Measurements from ENCODE around the gene METTL23. TPM values are rescaled to one million over a fixed set of nuclear protein-coding genes. Genes with fewer than 3 reads are reported as not detected.

METTL23 gene
- total RNA-seq, 1 donor, result 25.7 TPM

DNA sequence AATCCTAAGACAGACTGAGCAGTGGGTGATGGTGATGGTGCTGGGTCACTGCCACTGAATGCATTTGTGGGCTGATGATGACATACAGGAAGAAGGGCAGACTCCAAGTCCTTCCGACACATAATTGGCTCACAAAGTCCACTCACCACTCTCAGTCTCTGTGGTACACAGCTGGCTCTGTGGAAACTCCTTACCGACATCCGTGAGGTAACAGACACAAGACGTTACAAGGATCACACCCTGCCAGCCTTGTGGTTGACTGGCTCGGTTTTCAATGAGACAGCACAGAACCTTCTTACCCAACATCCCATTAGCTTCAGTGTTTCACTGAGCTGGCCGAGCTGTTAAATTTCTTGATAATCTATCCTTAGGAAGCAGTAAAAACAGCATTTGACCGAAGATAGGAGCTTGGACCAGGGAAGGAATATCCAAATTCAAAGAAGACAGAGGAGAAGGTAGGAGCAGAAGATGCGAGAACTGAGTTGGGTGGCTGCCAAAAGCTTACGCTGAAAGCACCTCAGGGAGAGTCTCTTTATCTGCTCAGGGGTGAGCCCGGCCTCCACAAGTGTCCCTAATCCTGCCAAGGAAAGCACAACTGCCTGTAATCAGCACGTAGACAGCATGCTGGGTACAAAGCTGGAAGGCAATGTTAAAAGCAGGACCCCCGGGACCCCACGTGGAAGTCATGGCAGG is 10.3 kb upstream of the METTL23 start:
- Histone ChIP-seq H3K4me3 (ENCODE audit: insufficient read depth, low read length) (peak overlapping the region; percentile 51), H3K4me1 (ENCODE audit: insufficient read depth, low read length) (peaks cover 35% of the 10 kb centered on the region), H3K27me3 (ENCODE audit: insufficient read depth, low read length) (no peaks in the 10 kb centered on the region), H4K20me1 (ENCODE audit: insufficient read depth, low read length) (peaks cover 15% of the 10 kb centered on the region), H3K36me3 (ENCODE audit: insufficient read depth, low read length) (peaks cover 69% of the 10 kb centered on the region), H3K9me3 (ENCODE audit: low read depth, low read length) (no peaks in the 10 kb centered on the region), H3K27ac (ENCODE audit: low read depth, low read length) (peak overlapping the region; percentile 100), H3K79me2 (ENCODE audit: insufficient read depth, low read length) (peaks cover 48% of the 10 kb centered on the region), H2AFZ (ENCODE audit: low read length) (no peak overlapping the region), H3K4me2 (ENCODE audit: insufficient read depth, low read length) (peak overlapping the region; percentile 76)
- peak; percentile 96 for DNase-seq (ENCODE audit: insufficient read length, low spot score, missing footprints)
- TF ChIP-seq, protein P1, sequence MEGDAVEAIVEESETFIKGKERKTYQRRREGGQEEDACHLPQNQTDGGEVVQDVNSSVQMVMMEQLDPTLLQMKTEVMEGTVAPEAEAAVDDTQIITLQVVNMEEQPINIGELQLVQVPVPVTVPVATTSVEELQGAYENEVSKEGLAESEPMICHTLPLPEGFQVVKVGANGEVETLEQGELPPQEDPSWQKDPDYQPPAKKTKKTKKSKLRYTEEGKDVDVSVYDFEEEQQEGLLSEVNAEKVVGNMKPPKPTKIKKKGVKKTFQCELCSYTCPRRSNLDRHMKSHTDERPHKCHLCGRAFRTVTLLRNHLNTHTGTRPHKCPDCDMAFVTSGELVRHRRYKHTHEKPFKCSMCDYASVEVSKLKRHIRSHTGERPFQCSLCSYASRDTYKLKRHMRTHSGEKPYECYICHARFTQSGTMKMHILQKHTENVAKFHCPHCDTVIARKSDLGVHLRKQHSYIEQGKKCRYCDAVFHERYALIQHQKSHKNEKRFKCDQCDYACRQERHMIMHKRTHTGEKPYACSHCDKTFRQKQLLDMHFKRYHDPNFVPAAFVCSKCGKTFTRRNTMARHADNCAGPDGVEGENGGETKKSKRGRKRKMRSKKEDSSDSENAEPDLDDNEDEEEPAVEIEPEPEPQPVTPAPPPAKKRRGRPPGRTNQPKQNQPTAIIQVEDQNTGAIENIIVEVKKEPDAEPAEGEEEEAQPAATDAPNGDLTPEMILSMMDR (IDR thresholded peaks at IDR 0.05; ENCODE audit: extremely low read depth, low read depth, low read length), result no peak

DNA sequence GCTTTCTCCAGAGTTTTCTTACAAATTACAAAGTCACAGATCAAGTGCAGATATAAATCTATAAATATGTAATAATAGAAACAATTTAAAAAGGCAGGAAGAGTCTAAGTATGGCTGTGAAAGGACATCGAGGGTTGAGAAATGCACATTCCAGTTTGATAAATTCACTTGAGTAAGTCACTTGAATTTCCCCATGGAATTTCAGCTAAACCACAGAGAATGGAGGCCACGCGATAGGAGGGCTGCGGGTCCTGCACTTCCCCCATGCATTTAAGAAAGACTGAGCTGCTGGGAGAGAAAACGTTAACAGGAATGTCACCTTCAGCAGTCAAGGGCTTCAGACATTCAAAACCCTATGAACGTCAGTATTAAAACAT is 9.8 kb upstream of the METTL23 start:
- Histone ChIP-seq H3K27ac (ENCODE audit: low read depth, low read length) (peak overlapping the region; percentile 100), H3K4me2 (ENCODE audit: insufficient read depth, low read length) (peak overlapping the region; percentile 76), H3K9me3 (ENCODE audit: low read depth, low read length) (no peaks in the 10 kb centered on the region), H3K4me3 (ENCODE audit: insufficient read depth, low read length) (peak overlapping the region; percentile 51), H4K20me1 (ENCODE audit: insufficient read depth, low read length) (peaks cover 14% of the 10 kb centered on the region), H3K36me3 (ENCODE audit: insufficient read depth, low read length) (peaks cover 75% of the 10 kb centered on the region), H3K27me3 (ENCODE audit: insufficient read depth, low read length) (no peaks in the 10 kb centered on the region), H3K4me1 (ENCODE audit: insufficient read depth, low read length) (peaks cover 30% of the 10 kb centered on the region), H3K79me2 (ENCODE audit: insufficient read depth, low read length) (peaks cover 50% of the 10 kb centered on the region), H2AFZ (ENCODE audit: low read length) (no peak overlapping the region)
- peak; percentile 95 for DNase-seq (ENCODE audit: insufficient read length, low spot score, missing footprints)
- TF ChIP-seq, protein P1 (IDR thresholded peaks at IDR 0.05; ENCODE audit: extremely low read depth, low read depth, low read length), result no peak

DNA sequence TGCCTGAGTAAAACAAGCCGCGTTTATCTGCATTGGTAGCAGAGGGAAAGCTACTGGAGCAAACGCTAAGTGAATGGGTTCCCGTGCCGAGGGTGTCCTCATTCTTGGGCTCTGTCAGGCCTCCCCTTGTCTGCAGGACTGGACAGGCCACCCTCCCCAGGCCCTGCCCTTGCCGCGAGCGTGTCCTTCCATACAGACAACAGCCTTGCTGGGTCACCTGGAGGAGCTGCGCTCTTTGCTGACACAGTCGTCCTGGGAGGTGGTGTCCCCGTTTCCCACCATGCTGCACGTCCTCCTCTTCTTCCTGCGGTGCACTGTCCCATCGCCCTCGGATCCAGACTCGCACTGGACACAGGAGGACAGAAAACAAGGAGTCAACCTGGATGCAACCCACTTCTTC is 8.1 kb upstream of the METTL23 start:
- Histone ChIP-seq H3K9me3 (ENCODE audit: low read depth, low read length) (no peaks in the 10 kb centered on the region), H3K27me3 (ENCODE audit: insufficient read depth, low read length) (no peaks in the 10 kb centered on the region), H3K4me1 (ENCODE audit: insufficient read depth, low read length) (peaks cover 29% of the 10 kb centered on the region), H3K27ac (ENCODE audit: low read depth, low read length) (peak overlapping the region; percentile 14), H2AFZ (ENCODE audit: low read length) (no peak overlapping the region), H3K36me3 (ENCODE audit: insufficient read depth, low read length) (peaks cover 84% of the 10 kb centered on the region), H3K79me2 (ENCODE audit: insufficient read depth, low read length) (peaks cover 57% of the 10 kb centered on the region), H4K20me1 (ENCODE audit: insufficient read depth, low read length) (peaks cover 12% of the 10 kb centered on the region), H3K4me2 (ENCODE audit: insufficient read depth, low read length) (no peak overlapping the region), H3K4me3 (ENCODE audit: insufficient read depth, low read length) (no peak overlapping the region)
- DNase-seq (ENCODE audit: insufficient read length, low spot score, missing footprints), result no peak
- TF ChIP-seq, protein P1 (IDR thresholded peaks at IDR 0.05; ENCODE audit: extremely low read depth, low read depth, low read length), result no peak

DNA sequence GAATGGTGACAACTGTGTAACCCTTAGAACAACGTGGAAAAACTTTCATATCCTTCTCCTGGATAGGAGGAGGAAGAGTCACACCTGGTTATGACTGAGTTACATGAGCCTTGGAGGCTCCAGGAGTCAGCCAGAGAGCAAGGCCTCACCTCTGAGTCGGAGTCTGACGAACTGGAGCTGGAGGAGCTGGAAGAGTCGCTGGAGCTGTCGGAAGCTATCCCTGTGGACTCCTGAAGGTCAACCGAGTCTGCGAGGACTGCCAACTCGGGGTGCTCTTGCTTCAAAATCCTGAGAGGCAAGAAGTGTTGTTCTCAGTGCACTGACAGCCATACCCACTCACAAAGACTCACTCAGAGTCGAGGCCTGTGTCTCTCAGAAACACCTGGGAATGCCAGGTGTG is 6.4 kb upstream of the METTL23 start:
- H3K27me3 ChIP-seq (ENCODE audit: insufficient read depth, low read length), result no peaks in the 10 kb centered on the region
- TF ChIP-seq, protein P1 (IDR thresholded peaks at IDR 0.05; ENCODE audit: extremely low read depth, low read depth, low read length), result no peak
- no peaks in the 10 kb centered on the region for H3K9me3 ChIP-seq (ENCODE audit: low read depth, low read length)
- DNase-seq (ENCODE audit: insufficient read length, low spot score, missing footprints), result no peak
- H3K4me3 ChIP-seq (ENCODE audit: insufficient read depth, low read length), result no peak overlapping the region
- no peak overlapping the region for H3K4me2 ChIP-seq (ENCODE audit: insufficient read depth, low read length)
- peaks cover 36% of the 10 kb centered on the region for H3K4me1 ChIP-seq (ENCODE audit: insufficient read depth, low read length)
- peaks cover 13% of the 10 kb centered on the region for H4K20me1 ChIP-seq (ENCODE audit: insufficient read depth, low read length)
- H3K79me2 ChIP-seq (ENCODE audit: insufficient read depth, low read length), result peaks cover 57% of the 10 kb centered on the region
- H3K27ac ChIP-seq (ENCODE audit: low read depth, low read length), result no peak overlapping the region
- H3K36me3 ChIP-seq (ENCODE audit: insufficient read depth, low read length), result peaks cover 87% of the 10 kb centered on the region
- H2AFZ ChIP-seq (ENCODE audit: low read length), result no peak overlapping the region

Measured in osteoblast (primary cell).